Activated T-cell treated with anti-CD3 and anti-CD28 coated beads, Interleukin-2, amount 50 U/mL, for 24 hours (primary cell): Measurements from ENCODE around the gene PAX9.

Experiments used
- DNase-seq: peaks from one replicate; pipeline ENCODE4 v3.0.0-alpha.2; 2020
- H3K27ac Mint-ChIP-seq: 2 replicates; pipeline ENCODE4 v1.8.0; 2020; ENCODE audit warnings: mild to moderate bottlenecking, mixed read lengths
- H3K27me3 Mint-ChIP-seq: 2 replicates; pipeline ENCODE4 v1.8.0; 2020; ENCODE audit warnings: mixed read lengths
- H3K36me3 Mint-ChIP-seq: 2 replicates; pipeline ENCODE4 v1.8.0; 2020; ENCODE audit warnings: low read depth, mixed read lengths
- H3K4me1 Mint-ChIP-seq: 2 replicates; pipeline ENCODE4 v1.8.0; 2020; ENCODE audit warnings: low read depth, mixed read lengths
- H3K4me3 Mint-ChIP-seq: 2 replicates; pipeline ENCODE4 v1.8.0; 2020; ENCODE audit warnings: mild to moderate bottlenecking, moderate library complexity, mixed read lengths
- H3K9me3 Mint-ChIP-seq: 2 replicates; pipeline ENCODE4 v1.8.0; 2020; ENCODE audit warnings: mixed read lengths

PAX9 gene

DNA sequence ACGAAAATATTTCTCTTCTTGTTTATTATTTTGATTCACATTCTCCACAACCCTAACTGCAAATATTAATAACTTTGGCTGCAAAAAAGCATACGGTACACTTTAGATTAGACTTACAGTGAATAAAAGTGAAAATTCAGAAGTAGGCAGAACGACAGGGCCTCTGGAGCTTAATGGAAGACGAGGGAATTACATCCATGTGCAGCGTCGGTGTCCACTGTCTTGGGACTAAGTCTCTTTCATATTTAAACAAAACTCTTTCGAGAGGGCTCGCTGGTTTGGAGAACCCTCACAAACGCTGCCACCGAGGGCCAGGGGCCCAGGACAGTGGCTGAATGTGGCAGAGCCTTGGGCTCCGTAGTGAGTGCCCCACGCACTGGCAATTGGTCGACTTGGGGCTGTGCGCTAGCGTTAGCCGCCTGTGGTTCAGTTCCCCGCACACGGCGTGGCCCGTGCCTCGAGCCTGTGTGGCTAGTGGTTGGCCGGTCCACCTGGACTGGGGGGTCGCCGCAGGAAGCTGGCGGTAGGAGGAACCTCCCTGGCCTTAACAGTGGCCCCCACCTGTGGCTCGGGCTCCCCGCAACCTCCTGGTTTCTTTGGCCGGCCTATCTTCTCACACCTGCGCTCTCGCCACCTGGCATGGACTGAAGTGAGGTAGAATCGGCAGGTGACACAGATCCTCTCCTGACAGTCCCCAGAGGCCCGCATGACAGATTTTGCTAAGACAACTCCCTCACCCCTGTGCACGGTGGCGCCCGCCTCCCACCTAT is 739 bp upstream of the PAX9 start:
- no peak for DNase-seq
- H3K9me3 Mint-ChIP-seq: no peaks in the 10 kb centered on the region
- H3K4me1 Mint-ChIP-seq: peaks cover 54% of the 10 kb centered on the region
- no peak overlapping the region for H3K27ac Mint-ChIP-seq
- no peak overlapping the region for H3K4me3 Mint-ChIP-seq
- peaks cover 100% of the 10 kb centered on the region for H3K27me3 Mint-ChIP-seq
- H3K36me3 Mint-ChIP-seq: no peaks in the 10 kb centered on the region

DNA sequence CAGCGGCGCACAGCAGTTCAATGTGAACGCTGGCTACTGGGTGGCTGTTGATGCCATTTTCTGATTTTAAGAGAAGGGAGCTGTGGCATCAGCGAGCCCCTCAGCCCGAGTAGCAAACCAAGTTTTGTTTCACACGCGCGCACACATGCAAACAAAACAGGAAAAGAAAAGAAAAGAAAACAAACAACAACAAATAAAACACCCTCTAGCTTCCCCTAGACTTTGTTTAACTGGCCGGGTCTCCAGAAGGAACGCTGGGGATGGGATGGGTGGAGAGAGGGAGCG is 540 bp downstream of the PAX9 start:
- Mint-ChIP-seq H3K9me3 (no peaks in the 10 kb centered on the region), H3K27me3 (peaks cover 97% of the 10 kb centered on the region), H3K4me1 (peaks cover 42% of the 10 kb centered on the region), H3K36me3 (no peaks in the 10 kb centered on the region), H3K27ac (no peak overlapping the region), H3K4me3 (no peak overlapping the region)
- DNase-seq: no peak

DNA sequence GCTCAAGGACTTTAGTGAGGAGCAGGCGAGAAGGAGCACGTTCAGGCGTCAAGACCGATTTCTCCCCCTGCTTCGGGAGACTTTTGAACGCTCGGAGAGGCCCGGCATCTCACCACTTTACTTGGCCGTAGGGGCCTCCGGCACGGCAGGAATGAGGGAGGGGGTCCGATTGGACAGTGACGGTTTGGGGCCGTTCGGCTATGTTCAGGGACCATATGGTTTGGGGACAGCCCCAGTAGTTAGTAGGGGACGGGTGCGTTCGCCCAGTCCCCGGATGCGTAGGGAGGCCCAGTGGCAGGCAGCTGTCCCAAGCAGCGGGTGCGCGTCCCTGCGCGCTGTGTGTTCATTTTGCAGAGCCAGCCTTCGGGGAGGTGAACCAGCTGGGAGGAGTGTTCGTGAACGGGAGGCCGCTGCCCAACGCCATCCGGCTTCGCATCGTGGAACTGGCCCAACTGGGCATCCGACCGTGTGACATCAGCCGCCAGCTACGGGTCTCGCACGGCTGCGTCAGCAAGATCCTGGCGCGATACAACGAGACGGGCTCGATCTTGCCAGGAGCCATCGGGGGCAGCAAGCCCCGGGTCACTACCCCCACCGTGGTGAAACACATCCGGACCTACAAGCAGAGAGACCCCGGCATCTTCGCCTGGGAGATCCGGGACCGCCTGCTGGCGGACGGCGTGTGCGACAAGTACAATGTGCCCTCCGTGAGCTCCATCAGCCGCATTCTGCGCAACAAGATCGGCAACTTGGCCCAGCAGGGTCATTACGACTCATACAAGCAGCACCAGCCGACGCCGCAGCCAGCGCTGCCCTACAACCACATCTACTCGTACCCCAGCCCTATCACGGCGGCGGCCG is 1.1 kb downstream of the PAX9 start:
- Mint-ChIP-seq H3K4me3 (no peak overlapping the region), H3K4me1 (peaks cover 37% of the 10 kb centered on the region), H3K27ac (peak overlapping the region; percentile 52), H3K36me3 (no peaks in the 10 kb centered on the region), H3K9me3 (no peaks in the 10 kb centered on the region), H3K27me3 (peaks cover 97% of the 10 kb centered on the region)
- DNase-seq: no peak

DNA sequence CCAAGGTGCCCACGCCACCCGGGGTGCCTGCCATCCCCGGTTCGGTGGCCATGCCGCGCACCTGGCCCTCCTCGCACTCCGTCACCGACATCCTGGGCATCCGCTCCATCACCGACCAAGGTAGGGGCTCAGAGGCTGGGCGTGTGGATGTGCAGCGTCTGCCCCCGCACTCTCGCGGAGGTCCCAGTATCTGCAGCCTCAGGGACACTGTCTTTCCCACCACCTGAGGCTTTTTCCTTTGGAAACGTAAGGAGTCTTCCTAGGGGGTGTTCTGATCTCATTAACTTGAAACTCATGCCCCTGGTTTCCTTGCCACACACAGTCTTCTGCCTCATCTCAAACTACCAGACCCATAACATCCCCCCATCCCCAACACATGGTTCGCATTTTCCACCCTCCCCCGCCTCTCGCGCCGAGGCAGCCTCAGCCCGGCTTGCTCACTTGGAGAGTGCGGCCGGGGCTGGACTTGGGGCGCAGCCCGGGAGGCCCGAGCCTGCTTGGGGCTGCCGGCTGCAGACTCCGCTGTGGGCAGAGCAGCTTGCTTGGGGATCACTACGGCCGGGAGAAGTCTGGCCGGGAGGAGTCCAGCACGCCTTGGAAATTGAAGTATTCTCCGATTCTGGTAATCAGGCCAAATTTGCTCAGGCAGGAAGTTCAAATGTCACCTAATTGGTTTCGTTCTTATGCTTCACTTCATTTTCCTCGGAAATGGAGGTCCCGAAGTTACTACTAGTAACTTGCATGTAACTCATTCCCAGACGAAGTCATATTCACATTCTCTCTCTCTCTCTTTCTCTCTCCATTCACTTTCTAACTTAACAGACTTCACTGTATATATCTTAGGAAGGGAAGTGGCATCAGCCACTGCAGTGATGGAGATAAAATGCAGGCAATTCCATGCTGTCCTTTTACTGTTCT is 2.0 kb downstream of the PAX9 start:
- H3K36me3 Mint-ChIP-seq: no peaks in the 10 kb centered on the region
- H3K27ac Mint-ChIP-seq: no peak overlapping the region
- no peak for DNase-seq
- peaks cover 91% of the 10 kb centered on the region for H3K27me3 Mint-ChIP-seq
- H3K4me3 Mint-ChIP-seq: no peak overlapping the region
- no peaks in the 10 kb centered on the region for H3K9me3 Mint-ChIP-seq
- peaks cover 37% of the 10 kb centered on the region for H3K4me1 Mint-ChIP-seq

DNA sequence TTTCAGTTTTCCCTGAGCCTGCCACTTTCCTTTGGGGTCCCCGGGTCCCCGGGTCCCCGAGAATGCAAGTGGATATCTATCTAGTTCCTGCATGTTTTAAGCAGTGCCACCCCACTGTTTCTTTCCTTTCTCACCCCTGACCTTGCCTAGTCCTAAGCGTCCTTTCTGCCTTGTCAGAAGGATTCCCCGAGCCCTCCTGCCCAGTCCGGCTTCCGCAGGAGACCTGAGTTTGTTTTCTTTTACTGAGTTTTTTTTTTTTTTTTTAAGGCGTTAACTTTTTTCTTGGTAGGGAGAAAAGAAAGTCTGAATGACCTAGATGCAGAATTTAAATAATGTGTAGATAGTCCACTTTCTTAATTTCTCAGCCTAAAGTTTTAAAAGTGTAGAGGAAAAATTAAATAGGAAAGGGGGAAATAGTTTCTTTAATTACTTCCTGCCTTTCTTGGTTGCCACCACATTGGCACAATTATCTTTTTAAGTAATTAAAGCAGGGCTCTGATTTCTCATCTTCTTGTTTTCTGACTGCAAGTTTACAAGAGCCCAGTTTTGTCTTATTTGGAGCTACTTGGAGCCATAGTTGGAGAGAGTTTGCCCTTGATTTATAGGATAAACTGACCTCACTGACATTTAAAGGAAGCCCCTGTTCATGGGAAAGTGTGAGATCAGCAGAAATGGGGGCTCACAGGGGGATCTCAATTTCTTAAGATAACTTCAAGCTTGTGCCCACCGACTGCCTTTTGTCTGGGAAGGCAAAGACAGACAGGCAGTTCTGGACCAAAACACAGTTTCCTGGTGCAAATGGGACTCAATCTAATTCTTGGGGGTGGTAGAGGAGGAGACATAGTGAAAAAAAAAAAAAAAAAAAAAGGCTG is 2.9 kb downstream of the PAX9 start:
- H3K27me3 Mint-ChIP-seq: peaks cover 82% of the 10 kb centered on the region
- no peak overlapping the region for H3K27ac Mint-ChIP-seq
- no peak for DNase-seq
- H3K36me3 Mint-ChIP-seq: no peaks in the 10 kb centered on the region
- no peak overlapping the region for H3K4me3 Mint-ChIP-seq
- H3K9me3 Mint-ChIP-seq: no peaks in the 10 kb centered on the region
- H3K4me1 Mint-ChIP-seq: peaks cover 33% of the 10 kb centered on the region

DNA sequence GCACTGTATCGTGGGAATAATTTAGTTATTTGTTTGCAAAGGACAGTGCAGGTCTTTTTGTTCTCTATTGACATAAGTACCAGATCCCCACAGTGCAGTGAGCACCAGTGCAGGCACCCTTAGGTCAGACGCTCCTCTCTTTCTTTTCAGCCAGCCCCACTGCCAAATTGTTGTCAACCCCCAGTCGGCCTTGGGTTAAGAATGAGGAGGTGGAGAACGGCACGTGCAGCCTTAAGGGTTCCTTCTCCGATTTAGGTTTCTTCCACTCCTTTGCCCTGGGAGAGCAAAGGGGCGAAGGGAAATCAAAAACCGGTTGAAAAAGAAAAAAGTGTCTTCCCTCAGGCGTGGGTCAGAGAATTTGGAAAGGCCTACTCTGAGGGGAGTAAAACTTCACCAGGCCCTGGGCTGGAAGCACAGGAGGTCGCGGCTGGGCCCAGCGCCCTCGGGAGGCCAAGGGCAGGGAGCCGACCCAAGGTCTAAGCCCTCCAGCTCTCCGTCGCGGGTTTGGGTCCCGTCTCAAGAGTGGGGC is 4.3 kb downstream of the PAX9 start:
- peaks cover 68% of the 10 kb centered on the region for H3K27me3 Mint-ChIP-seq
- no peaks in the 10 kb centered on the region for H3K36me3 Mint-ChIP-seq
- no peak overlapping the region for H3K27ac Mint-ChIP-seq
- H3K4me1 Mint-ChIP-seq: peaks cover 32% of the 10 kb centered on the region
- no peaks in the 10 kb centered on the region for H3K9me3 Mint-ChIP-seq
- no peak for DNase-seq
- H3K4me3 Mint-ChIP-seq: no peak overlapping the region

DNA sequence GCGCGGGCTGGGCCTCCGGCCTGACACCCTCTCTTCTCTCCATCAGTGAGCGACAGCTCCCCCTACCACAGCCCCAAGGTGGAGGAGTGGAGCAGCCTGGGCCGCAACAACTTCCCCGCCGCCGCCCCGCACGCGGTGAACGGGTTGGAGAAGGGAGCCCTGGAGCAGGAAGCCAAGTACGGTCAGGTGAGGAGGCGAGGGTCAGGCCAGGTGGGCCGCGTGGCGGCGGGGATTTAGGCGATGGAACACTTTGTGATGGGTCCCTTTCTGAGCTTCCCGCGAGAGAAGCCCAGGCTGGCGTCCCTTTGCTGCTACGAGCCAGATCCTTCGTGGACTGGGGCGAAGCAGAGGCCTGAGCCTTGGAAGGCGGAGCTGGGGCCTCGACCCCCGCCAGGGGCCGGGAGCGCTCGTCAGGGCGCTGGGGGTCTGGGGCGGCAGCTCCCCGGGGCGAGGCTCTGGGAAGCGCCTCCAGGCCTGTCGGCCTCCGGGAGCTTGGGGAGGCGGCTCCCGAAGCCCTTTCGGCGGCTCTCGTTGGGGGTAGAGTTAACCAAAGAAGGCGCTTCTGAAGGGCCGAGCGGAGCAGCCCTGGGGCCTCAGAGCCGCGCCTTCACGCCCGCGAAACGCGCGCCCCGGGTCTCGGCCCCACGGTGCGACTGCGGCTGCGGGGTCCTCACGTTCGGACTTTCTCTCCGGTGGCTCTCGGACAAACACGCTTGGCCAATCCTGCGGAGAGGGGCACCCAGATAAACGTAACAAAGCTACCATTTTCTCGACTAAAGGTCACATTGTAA is 5.0 kb downstream of the PAX9 start:
- Mint-ChIP-seq H3K36me3 (no peaks in the 10 kb centered on the region), H3K9me3 (no peaks in the 10 kb centered on the region), H3K4me3 (no peak overlapping the region), H3K4me1 (peaks cover 26% of the 10 kb centered on the region), H3K27ac (no peak overlapping the region), H3K27me3 (peaks cover 62% of the 10 kb centered on the region)
- no peak for DNase-seq

DNA sequence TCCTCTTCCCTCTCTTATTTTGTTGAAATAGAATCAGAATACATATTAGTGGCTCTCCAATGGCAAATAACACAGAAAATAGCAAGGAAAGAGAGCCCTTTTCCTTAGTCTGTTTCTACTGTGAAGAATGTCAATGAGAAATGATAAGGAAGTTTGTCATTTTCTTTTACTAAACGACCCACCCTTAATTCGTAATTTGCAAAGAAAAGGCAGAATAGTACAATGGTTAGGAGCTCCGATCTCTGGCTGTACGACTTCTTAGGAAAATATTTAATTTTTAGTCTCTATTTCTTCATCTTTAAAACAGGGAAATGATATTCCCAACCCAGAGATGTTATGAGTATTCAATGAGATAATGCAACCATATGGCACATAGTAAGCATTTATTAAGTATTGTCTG is 6.0 kb downstream of the PAX9 start:
- H3K36me3 Mint-ChIP-seq: no peaks in the 10 kb centered on the region
- H3K27ac Mint-ChIP-seq: no peak overlapping the region
- H3K4me1 Mint-ChIP-seq: peaks cover 20% of the 10 kb centered on the region
- no peak overlapping the region for H3K4me3 Mint-ChIP-seq
- H3K27me3 Mint-ChIP-seq: peaks cover 51% of the 10 kb centered on the region
- no peaks in the 10 kb centered on the region for H3K9me3 Mint-ChIP-seq
- no peak for DNase-seq

DNA sequence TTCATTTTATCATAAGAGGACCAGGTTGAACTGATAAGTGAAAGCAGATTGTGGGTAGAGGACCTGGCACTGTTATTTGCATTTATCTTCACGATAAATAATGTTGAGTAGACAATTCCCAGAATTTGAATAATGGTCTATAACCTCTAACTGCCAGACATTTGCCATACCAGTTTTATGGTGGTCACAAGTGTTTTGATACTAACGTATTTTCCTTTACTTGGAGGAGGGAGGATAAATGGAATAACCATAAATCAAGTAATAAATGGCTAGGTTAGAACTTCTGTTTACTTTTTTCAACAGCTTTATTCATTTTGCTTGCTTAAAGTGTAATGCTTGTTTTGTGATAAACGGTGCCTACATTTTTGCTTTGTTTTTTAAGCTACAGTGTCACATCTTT is 9.5 kb downstream of the PAX9 start:
- DNase-seq: no peak
- Mint-ChIP-seq H3K27ac (no peak overlapping the region), H3K4me1 (no peaks in the 10 kb centered on the region), H3K9me3 (peaks cover 2% of the 10 kb centered on the region), H3K36me3 (no peaks in the 10 kb centered on the region), H3K4me3 (no peak overlapping the region), H3K27me3 (peaks cover 26% of the 10 kb centered on the region)

DNA sequence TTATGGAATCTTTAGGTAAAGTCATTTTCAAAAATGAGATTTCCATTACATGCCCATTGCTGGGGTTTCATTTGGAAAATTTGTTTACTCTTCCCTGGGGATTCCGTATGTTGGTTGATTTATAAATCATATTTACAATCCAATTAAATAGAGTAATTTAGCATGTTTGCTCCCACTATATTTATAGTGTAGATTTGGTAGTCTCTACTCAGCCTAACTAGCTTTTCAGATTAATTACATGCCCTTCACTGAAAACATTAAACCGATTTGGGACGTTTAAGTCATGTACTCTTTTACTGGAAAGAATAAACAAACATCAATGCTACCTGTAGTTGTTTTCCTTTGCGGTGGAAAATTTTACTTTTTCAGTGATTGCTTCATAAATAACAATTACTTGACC is 10.4 kb downstream of the PAX9 start:
- H3K27ac Mint-ChIP-seq: no peak overlapping the region
- peaks cover 24% of the 10 kb centered on the region for H3K27me3 Mint-ChIP-seq
- no peaks in the 10 kb centered on the region for H3K36me3 Mint-ChIP-seq

DNA sequence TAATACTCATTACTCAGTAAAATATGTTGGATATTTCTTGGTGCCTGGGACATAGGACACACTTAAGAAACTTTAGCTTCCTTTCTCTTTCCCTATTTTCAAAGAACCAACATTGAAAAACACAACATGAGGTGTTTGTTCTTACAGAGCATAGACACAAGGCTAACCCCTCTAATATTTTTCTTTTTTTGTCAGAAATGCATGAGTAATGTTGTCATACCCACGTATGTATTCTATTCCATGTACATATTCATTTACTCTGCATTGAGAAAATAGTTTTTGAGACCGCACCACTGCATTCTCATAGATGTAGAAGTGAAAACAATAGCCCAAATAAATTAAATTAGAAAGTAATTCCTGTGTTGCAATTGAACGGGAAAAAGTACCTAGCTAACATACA is 13.0 kb downstream of the PAX9 start:
- Mint-ChIP-seq H3K4me1 (no peaks in the 10 kb centered on the region), H3K36me3 (no peaks in the 10 kb centered on the region)

More for the DNA sequence above, 10.4 kb downstream of the PAX9 start:
- Mint-ChIP-seq H3K9me3 (peaks cover 2% of the 10 kb centered on the region), H3K4me1 (no peaks in the 10 kb centered on the region), H3K4me3 (no peak overlapping the region)
- no peak for DNase-seq

DNA sequence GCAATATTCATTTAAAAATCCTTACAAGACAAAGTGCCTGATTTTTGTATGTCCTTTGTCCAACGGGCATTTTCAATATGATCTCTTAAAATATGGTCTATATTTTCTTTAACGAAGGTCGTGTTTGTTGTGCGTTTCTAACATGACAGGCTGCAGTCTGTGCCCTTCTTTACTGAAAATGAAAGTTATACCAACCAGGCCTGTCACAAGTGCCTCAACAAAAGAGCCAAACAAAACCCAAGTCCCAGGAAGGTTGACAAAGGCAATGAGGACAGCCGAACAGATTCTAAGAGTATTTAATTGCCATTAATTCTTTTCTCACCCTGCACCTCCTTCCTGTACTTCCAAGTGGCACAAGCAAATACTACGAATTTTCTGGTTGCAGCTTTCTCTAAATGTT is 13.9 kb downstream of the PAX9 start:
- no peak for DNase-seq
- H3K9me3 Mint-ChIP-seq: peaks cover 2% of the 10 kb centered on the region
- no peak overlapping the region for H3K27ac Mint-ChIP-seq
- H3K4me3 Mint-ChIP-seq: no peak overlapping the region
- H3K27me3 Mint-ChIP-seq: peaks cover 26% of the 10 kb centered on the region
- H3K36me3 Mint-ChIP-seq: no peaks in the 10 kb centered on the region
- no peaks in the 10 kb centered on the region for H3K4me1 Mint-ChIP-seq

More for the DNA sequence above, 13.0 kb downstream of the PAX9 start:
- Mint-ChIP-seq H3K4me3 (no peak overlapping the region), H3K27ac (no peak overlapping the region), H3K9me3 (peaks cover 2% of the 10 kb centered on the region), H3K27me3 (peaks cover 26% of the 10 kb centered on the region)
- DNase-seq: no peak

DNA sequence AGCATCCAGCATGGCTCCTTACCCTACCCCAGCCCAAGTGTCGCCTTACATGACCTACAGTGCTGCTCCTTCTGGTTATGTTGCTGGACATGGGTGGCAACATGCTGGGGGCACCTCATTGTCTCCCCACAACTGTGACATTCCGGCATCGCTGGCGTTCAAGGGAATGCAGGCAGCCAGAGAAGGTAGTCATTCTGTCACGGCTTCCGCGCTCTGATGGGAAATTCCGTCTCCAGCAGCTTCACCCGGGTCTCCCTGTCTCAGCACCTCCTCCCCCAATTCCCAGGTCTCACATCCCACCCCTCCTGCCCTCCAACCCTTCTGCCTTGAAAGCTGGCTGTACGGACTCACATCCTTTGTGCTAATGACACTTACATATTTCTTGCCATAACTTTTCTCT is 14.6 kb downstream of the PAX9 start:
- H3K36me3 Mint-ChIP-seq: no peaks in the 10 kb centered on the region
- no peak overlapping the region for H3K4me3 Mint-ChIP-seq
- no peak overlapping the region for H3K27ac Mint-ChIP-seq
- H3K9me3 Mint-ChIP-seq: peaks cover 2% of the 10 kb centered on the region
- no peaks in the 10 kb centered on the region for H3K4me1 Mint-ChIP-seq
- DNase-seq: no peak
- peaks cover 26% of the 10 kb centered on the region for H3K27me3 Mint-ChIP-seq
